ENCODE data around the gene SGMS2. TPM values are rescaled to one million over a fixed set of nuclear protein-coding genes. Genes with fewer than 3 reads are reported as not detected.
A peak's percentile ranks its signal among the peaks of the same experiment; 100 is the strongest.

Gene SGMS2
- total and polyA plus RNA-seq, 2 of the 13 experiments (the other 11 are each of a cell fraction or from before 2014, with no cell fraction given), result 1.2 to 1.7 TPM

GRCh38 chr4:107930821-107931774 is 106.4 kb downstream of the SGMS2 start, which contains the start of gene CYP2U1 (continued):
- TF ChIP-seq ZNF552 (CRISPR knock-in tag; IDR thresholded peaks at IDR 0.05; ENCODE audit: borderline replicate concordance), result no peak
- TF ChIP-seq ZNF333 (CRISPR knock-in tag; IDR thresholded peaks at IDR 0.05; ENCODE audit: borderline replicate concordance), result no peak
- TF ChIP-seq YEATS2 (CRISPR knock-in tag; IDR thresholded peaks at IDR 0.05; ENCODE audit: borderline replicate concordance), result no peak
- TF ChIP-seq HHEX (CRISPR knock-in tag; IDR thresholded peaks at IDR 0.05), result no peak
- TF ChIP-seq NFYB (CRISPR knock-in tag; IDR thresholded peaks at IDR 0.05), result peak; percentile 87
- TF ChIP-seq TFAP4 (IDR thresholded peaks at IDR 0.05; ENCODE audit: borderline replicate concordance, low read depth), result no peak
- peak; percentile 33; the same call in 1 of the 2 replicates for TF ChIP-seq SP5 (CRISPR knock-in tag; IDR thresholded peaks at IDR 0.05; ENCODE audit: borderline replicate concordance, low read depth)
- TF ChIP-seq GATAD2A (CRISPR knock-in tag; IDR thresholded peaks at IDR 0.05), result no peak
- TF ChIP-seq ARID3A (IDR thresholded peaks at IDR 0.05; ENCODE audit: low read depth, low read length), result no peak
- TF ChIP-seq ZNF234 (CRISPR knock-in tag; conservative IDR thresholded peaks at IDR 0.05), result no peak
- TF ChIP-seq THAP9 (CRISPR knock-in tag; IDR thresholded peaks at IDR 0.05; ENCODE audit: borderline replicate concordance), result no peak
- no peak for TF ChIP-seq ZFP36 (IDR thresholded peaks at IDR 0.05; ENCODE audit: borderline replicate concordance, low read depth, low read length, partially characterized antibody)
- TF ChIP-seq ZNF160 (CRISPR knock-in tag; IDR thresholded peaks at IDR 0.05), result no peak; the same call in 1 of the 2 replicates
- TF ChIP-seq ZGPAT (CRISPR knock-in tag; IDR thresholded peaks at IDR 0.05), result peak; percentile 64; the same call in 1 of the 2 replicates
- TF ChIP-seq CREB1 (IDR thresholded peaks at IDR 0.05), result no peak
- no peak for TF ChIP-seq CREB1 (CRISPR knock-in tag; IDR thresholded peaks at IDR 0.05)
- 0 out of 2 replicates have a peak, but pooled peaks have one; percentile 82 for TF ChIP-seq TMF1 (CRISPR knock-in tag; IDR thresholded peaks at IDR 0.05; ENCODE audit: low read depth)
- no peak for TF ChIP-seq DRAP1 (CRISPR knock-in tag; IDR thresholded peaks at IDR 0.05)
- TF ChIP-seq TBP (CRISPR knock-in tag; IDR thresholded peaks at IDR 0.05), result no peak
- TF ChIP-seq MLX (CRISPR knock-in tag; IDR thresholded peaks at IDR 0.05), result no peak
- TF ChIP-seq ZNF891 (CRISPR knock-in tag; IDR thresholded peaks at IDR 0.05), result no peak
- TF ChIP-seq ZNF878 (CRISPR knock-in tag; IDR thresholded peaks at IDR 0.05), result no peak
